Parathyroid adenoma (tissue), 2 donors: ENCODE data around the gene CCR2.
"Not testable (repeated sequence)": the region's sequence is repeated elsewhere in the genome, so short reads cannot be mapped to it uniquely, and the experiment has no call there.

Experiments
- H2AFZ ChIP-seq: fragments of 300-600 bp; sonication (generic); one replicate; pipeline ENCODE4 v1.7.0; 2017; ENCODE audit warnings: antibody characterized with exemption, mild to moderate bottlenecking
- H3K27ac ChIP-seq: fragments of 300-600 bp; sonication (generic); one replicate; pipeline ENCODE4 v1.7.0; 2017
- H3K27me3 ChIP-seq: fragments of 300-600 bp; sonication (generic); one replicate; pipeline ENCODE4 v1.7.0; 2017; ENCODE audit warnings: low read length; ENCODE audit not compliant: control insufficient read depth, insufficient read depth
- H3K36me3 ChIP-seq: fragments of 300-600 bp; sonication (generic); one replicate; pipeline ENCODE4 v1.7.0; 2017; ENCODE audit warnings: low read length; ENCODE audit not compliant: control insufficient read depth, insufficient read depth
- H3K4me1 ChIP-seq: fragments of 300-600 bp; sonication (generic); one replicate; pipeline ENCODE4 v1.7.0; 2017; ENCODE audit warnings: control low read depth
- H3K4me2 ChIP-seq: fragments of 300-600 bp; sonication (generic); one replicate; pipeline ENCODE4 v1.7.0; 2017; ENCODE audit warnings: low read length
- H3K4me3 ChIP-seq: fragments of 300-600 bp; sonication (generic); one replicate; pipeline ENCODE4 v1.7.0; 2017; ENCODE audit warnings: low read depth, low read length
- H3K79me2 ChIP-seq: fragments of 300-600 bp; sonication (generic); one replicate; pipeline ENCODE4 v1.7.0; 2017; ENCODE audit warnings: control low read depth
- H3K9ac ChIP-seq: fragments of 300-600 bp; sonication (generic); one replicate; pipeline ENCODE4 v1.7.0; 2017; ENCODE audit warnings: mild to moderate bottlenecking
- H3K9me3 ChIP-seq: fragments of 300-600 bp; sonication (generic); one replicate; pipeline ENCODE4 v1.7.0; 2017; ENCODE audit warnings: low read length; ENCODE audit not compliant: control insufficient read depth
- TF ChIP-seq, protein P1 (sequence below): fragments of 300-600 bp; sonication (generic); IDR thresholded peaks from one replicate; pipeline ENCODE4 v1.7.0; 2017; ENCODE audit warnings: antibody characterized with exemption, mild to moderate bottlenecking
- donor health status: primary hyperparathyroidism.

Gene CCR2

GRCh38 chr3:46399557-46399956 lies 45.6 kb downstream of the CCR2 start:
- H3K4me3 ChIP-seq = no peak overlapping the region
- H3K27me3 ChIP-seq = no peaks in the 10 kb centered on the region
- no peaks in the 10 kb centered on the region for H3K4me1 ChIP-seq
- no peak overlapping the region for H3K27ac ChIP-seq
- H2AFZ ChIP-seq = no peak overlapping the region
- H3K79me2 ChIP-seq = no peaks in the 10 kb centered on the region
- H3K4me2 ChIP-seq = no peak overlapping the region
- TF ChIP-seq, protein P1, sequence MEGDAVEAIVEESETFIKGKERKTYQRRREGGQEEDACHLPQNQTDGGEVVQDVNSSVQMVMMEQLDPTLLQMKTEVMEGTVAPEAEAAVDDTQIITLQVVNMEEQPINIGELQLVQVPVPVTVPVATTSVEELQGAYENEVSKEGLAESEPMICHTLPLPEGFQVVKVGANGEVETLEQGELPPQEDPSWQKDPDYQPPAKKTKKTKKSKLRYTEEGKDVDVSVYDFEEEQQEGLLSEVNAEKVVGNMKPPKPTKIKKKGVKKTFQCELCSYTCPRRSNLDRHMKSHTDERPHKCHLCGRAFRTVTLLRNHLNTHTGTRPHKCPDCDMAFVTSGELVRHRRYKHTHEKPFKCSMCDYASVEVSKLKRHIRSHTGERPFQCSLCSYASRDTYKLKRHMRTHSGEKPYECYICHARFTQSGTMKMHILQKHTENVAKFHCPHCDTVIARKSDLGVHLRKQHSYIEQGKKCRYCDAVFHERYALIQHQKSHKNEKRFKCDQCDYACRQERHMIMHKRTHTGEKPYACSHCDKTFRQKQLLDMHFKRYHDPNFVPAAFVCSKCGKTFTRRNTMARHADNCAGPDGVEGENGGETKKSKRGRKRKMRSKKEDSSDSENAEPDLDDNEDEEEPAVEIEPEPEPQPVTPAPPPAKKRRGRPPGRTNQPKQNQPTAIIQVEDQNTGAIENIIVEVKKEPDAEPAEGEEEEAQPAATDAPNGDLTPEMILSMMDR = no peak
- no peaks in the 10 kb centered on the region for H3K9me3 ChIP-seq
- no peak overlapping the region for H3K9ac ChIP-seq
- H3K36me3 ChIP-seq = no peaks in the 10 kb centered on the region

- no peaks in the 10 kb centered on the region for H3K36me3 ChIP-seq
- H2AFZ ChIP-seq = no peak overlapping the region
- no peaks in the 10 kb centered on the region for H3K9me3 ChIP-seq
- H3K27me3 ChIP-seq = no peaks in the 10 kb centered on the region
- H3K4me3 ChIP-seq = no peak overlapping the region
- TF ChIP-seq, protein P1 = no peak
- H3K9ac ChIP-seq = no peak overlapping the region
- H3K79me2 ChIP-seq = no peaks in the 10 kb centered on the region
- no peak overlapping the region for H3K27ac ChIP-seq
- no peak overlapping the region for H3K4me2 ChIP-seq
- no peaks in the 10 kb centered on the region for H3K4me1 ChIP-seq
Measured at GRCh38 chr3:46400000-46400734, 46.3 kb downstream of the CCR2 start.

GRCh38 chr3:46400846-46401245 lies 46.9 kb downstream of the CCR2 start:
- no peak overlapping the region for H3K4me3 ChIP-seq
- H3K4me1 ChIP-seq = no peaks in the 10 kb centered on the region
- H3K9ac ChIP-seq = no peak overlapping the region
- H3K9me3 ChIP-seq = no peaks in the 10 kb centered on the region
- no peak overlapping the region for H3K4me2 ChIP-seq
- no peak overlapping the region for H3K27ac ChIP-seq
- no peaks in the 10 kb centered on the region for H3K79me2 ChIP-seq
- TF ChIP-seq, protein P1 = no peak
- H2AFZ ChIP-seq = no peak overlapping the region
- no peaks in the 10 kb centered on the region for H3K36me3 ChIP-seq
- H3K27me3 ChIP-seq = no peaks in the 10 kb centered on the region

GRCh38 chr3:46401579-46401978 lies 47.7 kb downstream of the CCR2 start:
- Histone ChIP-seq H3K9me3 (no peaks in the 10 kb centered on the region), H3K9ac (no peak overlapping the region), H3K4me1 (no peaks in the 10 kb centered on the region), H3K36me3 (no peaks in the 10 kb centered on the region), H3K4me2 (no peak overlapping the region), H3K4me3 (no peak overlapping the region), H2AFZ (no peak overlapping the region), H3K27me3 (no peaks in the 10 kb centered on the region), H3K79me2 (no peaks in the 10 kb centered on the region), H3K27ac (no peak overlapping the region)
- TF ChIP-seq, protein P1 = no peak

DNA sequence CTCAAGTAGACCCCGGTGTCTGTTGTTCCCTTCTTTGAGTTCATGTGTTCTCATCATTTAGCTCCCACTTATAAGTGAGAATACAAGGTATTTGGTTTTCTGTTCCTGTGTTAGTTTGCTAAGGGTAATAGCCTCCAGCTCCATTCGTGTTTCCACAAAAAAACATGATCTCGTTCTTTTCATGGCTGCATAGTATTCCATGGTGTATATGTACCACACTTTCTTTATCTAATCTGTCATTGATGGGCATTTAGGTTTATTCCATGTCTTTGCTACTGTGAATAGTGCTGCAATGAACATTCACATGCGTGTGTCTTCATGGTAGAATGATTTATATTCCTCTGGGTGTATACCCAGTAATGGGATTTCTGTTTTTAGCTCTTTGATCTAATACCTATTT lies 49.0 kb downstream of the CCR2 start:
- H3K4me3 ChIP-seq, H3K36me3 ChIP-seq, H2AFZ ChIP-seq, H3K79me2 ChIP-seq, H3K27ac ChIP-seq, H3K9ac ChIP-seq, H3K9me3 ChIP-seq, H3K27me3 ChIP-seq, H3K4me2 ChIP-seq, H3K4me1 ChIP-seq: not testable (repeated sequence)
